ENCODE results near the gene PLB1. TPM values are rescaled to one million over a fixed set of nuclear protein-coding genes. Genes with fewer than 3 reads are reported as not detected.

The PLB1 gene
- total RNA-seq, 1 donor from 2014 or later = 2.5 TPM

GRCh38 chr2:28516950-28517349, 21.1 kb downstream of the PLB1 start:
- no peak overlapping the region for H3K4me3 ChIP-seq
- intact Hi-C loops (cut with DNase I) = no loop called here
- no peak for TF ChIP-seq POLR2A (IDR thresholded peaks at IDR 0.05)
- TF ChIP-seq POLR2AphosphoS5 (IDR thresholded peaks at IDR 0.05; ENCODE audit: insufficient read depth in 1 of 2, low read depth in 1 of 2) = no peak
- TF ChIP-seq CTCF (IDR thresholded peaks at IDR 0.05) = no peak
- H3K4me1 ChIP-seq = no peaks in the 10 kb centered on the region
- H3K27me3 ChIP-seq = no peaks in the 10 kb centered on the region
- no peak for DNase-seq (ENCODE audit: extremely low spot score in 2 of 2)
- H3K27ac ChIP-seq = no peak overlapping the region
- no peaks in the 10 kb centered on the region for H3K36me3 ChIP-seq
- no peaks in the 10 kb centered on the region for H3K9me3 ChIP-seq

GRCh38 chr2:28521663-28522062, 25.8 kb downstream of the PLB1 start:
- H3K36me3 ChIP-seq = no peaks in the 10 kb centered on the region
- intact Hi-C loops (cut with DNase I) = no loop called here
- no peaks in the 10 kb centered on the region for H3K9me3 ChIP-seq
- TF ChIP-seq POLR2A (IDR thresholded peaks at IDR 0.05) = no peak
- TF ChIP-seq CTCF (IDR thresholded peaks at IDR 0.05) = no peak
- TF ChIP-seq POLR2AphosphoS5 (IDR thresholded peaks at IDR 0.05; ENCODE audit: insufficient read depth in 1 of 2, low read depth in 1 of 2) = no peak
- no peaks in the 10 kb centered on the region for H3K4me1 ChIP-seq
- no peak overlapping the region for H3K27ac ChIP-seq
- H3K27me3 ChIP-seq = no peaks in the 10 kb centered on the region
- DNase-seq (ENCODE audit: extremely low spot score in 2 of 2) = no peak
- no peak overlapping the region for H3K4me3 ChIP-seq

- no peaks in the 10 kb centered on the region for H3K9me3 ChIP-seq
- DNase-seq (ENCODE audit: extremely low spot score in 2 of 2) = no peak
- H3K4me1 ChIP-seq = no peaks in the 10 kb centered on the region
- intact Hi-C loops (cut with DNase I) = no loop called here
- TF ChIP-seq CTCF (IDR thresholded peaks at IDR 0.05) (no peak), POLR2AphosphoS5 (IDR thresholded peaks at IDR 0.05; ENCODE audit: insufficient read depth in 1 of 2, low read depth in 1 of 2) (no peak), POLR2A (IDR thresholded peaks at IDR 0.05) (no peak)
- no peaks in the 10 kb centered on the region for H3K36me3 ChIP-seq
- H3K27me3 ChIP-seq = no peaks in the 10 kb centered on the region
- no peak overlapping the region for H3K4me3 ChIP-seq
- no peak overlapping the region for H3K27ac ChIP-seq
These were observed 26.6 kb downstream of the PLB1 start for GRCh38 chr2:28522481-28522880.

DNA sequence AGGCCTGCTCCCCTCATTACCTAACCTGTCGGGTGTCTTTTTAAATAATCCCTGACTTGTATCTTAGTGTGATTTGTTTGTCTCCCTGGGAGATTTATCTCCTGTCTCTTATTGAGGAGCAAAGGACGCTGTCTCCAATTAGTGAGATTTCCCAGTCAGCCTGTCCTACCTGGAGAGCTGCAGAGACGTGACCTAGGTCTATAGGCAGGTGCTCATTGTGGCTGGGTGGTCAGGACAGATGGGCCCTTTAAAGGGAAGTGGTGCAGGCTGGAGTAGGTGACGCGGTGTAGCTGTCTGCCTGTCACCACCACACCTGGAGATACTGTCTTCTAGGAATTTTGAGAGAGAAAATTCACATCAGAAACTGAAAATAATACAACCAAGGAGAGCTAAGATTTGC, 28.0 kb downstream of the PLB1 start:
- intact Hi-C loops (cut with DNase I) = no loop called here
- no peaks in the 10 kb centered on the region for H3K9me3 ChIP-seq
- no peaks in the 10 kb centered on the region for H3K36me3 ChIP-seq
- TF ChIP-seq POLR2A (IDR thresholded peaks at IDR 0.05) (no peak), POLR2AphosphoS5 (IDR thresholded peaks at IDR 0.05; ENCODE audit: insufficient read depth in 1 of 2, low read depth in 1 of 2) (no peak), CTCF (IDR thresholded peaks at IDR 0.05) (no peak)
- no peaks in the 10 kb centered on the region for H3K27me3 ChIP-seq
- H3K4me3 ChIP-seq = no peak overlapping the region
- no peaks in the 10 kb centered on the region for H3K4me1 ChIP-seq
- no peak overlapping the region for H3K27ac ChIP-seq
- DNase-seq (ENCODE audit: extremely low spot score in 2 of 2) = no peak

- TF ChIP-seq CTCF (IDR thresholded peaks at IDR 0.05) (no peak), POLR2AphosphoS5 (IDR thresholded peaks at IDR 0.05; ENCODE audit: insufficient read depth in 1 of 2, low read depth in 1 of 2) (no peak), POLR2A (IDR thresholded peaks at IDR 0.05) (no peak)
These were observed 29.6 kb downstream of the PLB1 start for GRCh38 chr2:28525481-28525880.

More at GRCh38 chr2:28525481-28525880, 29.6 kb downstream of the PLB1 start:
- H3K4me1 ChIP-seq = no peaks in the 10 kb centered on the region
- no peaks in the 10 kb centered on the region for H3K9me3 ChIP-seq
- H3K27ac ChIP-seq = no peak overlapping the region
- H3K4me3 ChIP-seq = no peak overlapping the region
- H3K36me3 ChIP-seq = no peaks in the 10 kb centered on the region
- DNase-seq (ENCODE audit: extremely low spot score in 2 of 2) = no peak
- intact Hi-C loops (cut with DNase I) = no loop called here
- H3K27me3 ChIP-seq = no peaks in the 10 kb centered on the region
